Measurements from ENCODE around the gene ARHGAP26. TPM values are rescaled to one million over a fixed set of nuclear protein-coding genes. Genes with fewer than 3 reads are reported as not detected.

ARHGAP26 gene
- total and polyA plus RNA-seq, 9 donors: 1.9 to 47.1 (median 12.0) TPM

DNA sequence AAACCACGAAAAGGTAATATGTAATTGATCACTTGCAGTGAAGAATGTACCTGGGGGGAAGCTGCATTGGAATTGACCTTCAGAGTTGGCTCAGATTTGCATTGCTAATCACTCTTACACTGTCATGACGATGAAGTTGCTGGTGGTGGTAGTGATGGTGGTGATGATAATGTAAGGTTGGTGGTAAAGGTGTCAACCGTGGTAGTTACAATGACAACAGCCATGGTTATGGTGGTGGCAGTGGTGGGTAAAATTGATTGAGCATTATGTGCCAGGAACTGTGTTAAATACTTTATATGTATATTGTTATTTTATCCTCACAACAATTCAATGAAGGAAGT lies 350.9 kb downstream of the ARHGAP26 start:
- Histone ChIP-seq H3K4me3 (no peak overlapping the region), H3K27me3 (no peaks in the 10 kb centered on the region), H3K9me3 (no peaks in the 10 kb centered on the region), H3K4me1 (ENCODE audit: insufficient read depth) (no peaks in the 10 kb centered on the region), H3K36me3 (no peaks in the 10 kb centered on the region), H3K27ac (no peak overlapping the region)
- TF ChIP-seq, protein P1, sequence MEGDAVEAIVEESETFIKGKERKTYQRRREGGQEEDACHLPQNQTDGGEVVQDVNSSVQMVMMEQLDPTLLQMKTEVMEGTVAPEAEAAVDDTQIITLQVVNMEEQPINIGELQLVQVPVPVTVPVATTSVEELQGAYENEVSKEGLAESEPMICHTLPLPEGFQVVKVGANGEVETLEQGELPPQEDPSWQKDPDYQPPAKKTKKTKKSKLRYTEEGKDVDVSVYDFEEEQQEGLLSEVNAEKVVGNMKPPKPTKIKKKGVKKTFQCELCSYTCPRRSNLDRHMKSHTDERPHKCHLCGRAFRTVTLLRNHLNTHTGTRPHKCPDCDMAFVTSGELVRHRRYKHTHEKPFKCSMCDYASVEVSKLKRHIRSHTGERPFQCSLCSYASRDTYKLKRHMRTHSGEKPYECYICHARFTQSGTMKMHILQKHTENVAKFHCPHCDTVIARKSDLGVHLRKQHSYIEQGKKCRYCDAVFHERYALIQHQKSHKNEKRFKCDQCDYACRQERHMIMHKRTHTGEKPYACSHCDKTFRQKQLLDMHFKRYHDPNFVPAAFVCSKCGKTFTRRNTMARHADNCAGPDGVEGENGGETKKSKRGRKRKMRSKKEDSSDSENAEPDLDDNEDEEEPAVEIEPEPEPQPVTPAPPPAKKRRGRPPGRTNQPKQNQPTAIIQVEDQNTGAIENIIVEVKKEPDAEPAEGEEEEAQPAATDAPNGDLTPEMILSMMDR (IDR thresholded peaks at IDR 0.05): no peak
- TF ChIP-seq POLR2A (IDR thresholded peaks at IDR 0.05) (no peak), EP300 (IDR thresholded peaks at IDR 0.05) (no peak)
- 94 to 96% (median 94%) methylated on average over 3 of the region's 3 CpGs for WGBS, 3 donors
- intact Hi-C loops (cut with DNase I): no loop called here
- no peak for DNase-seq

- no peak for DNase-seq
- no peak for TF ChIP-seq EP300 (IDR thresholded peaks at IDR 0.05)
- TF ChIP-seq, protein P1 (IDR thresholded peaks at IDR 0.05): no peak
- no peak for TF ChIP-seq POLR2A (IDR thresholded peaks at IDR 0.05)
- intact Hi-C loops (cut with DNase I): no loop called here
- Histone ChIP-seq H3K27me3 (no peaks in the 10 kb centered on the region), H3K4me3 (no peak overlapping the region), H3K9me3 (no peaks in the 10 kb centered on the region), H3K27ac (no peak overlapping the region), H3K4me1 (ENCODE audit: insufficient read depth) (peaks cover 1% of the 10 kb centered on the region), H3K36me3 (no peaks in the 10 kb centered on the region)
- 92 to 98% (median 96%) methylated on average over 3 of the region's 3 CpGs for WGBS, 3 donors
Observed at GRCh38 chr5:143124593-143124992, 354.4 kb downstream of the ARHGAP26 start.

- H3K36me3 ChIP-seq: no peaks in the 10 kb centered on the region
- no peak overlapping the region for H3K4me3 ChIP-seq
- 74 to 90% (median 85%) methylated on average over 3 of the region's 3 CpGs for WGBS, 3 donors
Observed at GRCh38 chr5:143126174-143127019, 356.2 kb downstream of the ARHGAP26 start.

GRCh38 chr5:143128412-143129071 lies 358.4 kb downstream of the ARHGAP26 start:
- Histone ChIP-seq H3K4me3 (no peak overlapping the region), H3K4me1 (ENCODE audit: insufficient read depth) (peaks cover 6% of the 10 kb centered on the region), H3K27me3 (no peaks in the 10 kb centered on the region), H3K9me3 (no peaks in the 10 kb centered on the region), H3K36me3 (no peaks in the 10 kb centered on the region), H3K27ac (no peak overlapping the region)
- DNase-seq: no peak
- TF ChIP-seq, protein P1 (IDR thresholded peaks at IDR 0.05): no peak
- TF ChIP-seq EP300 (IDR thresholded peaks at IDR 0.05): no peak
- TF ChIP-seq POLR2A (IDR thresholded peaks at IDR 0.05): no peak
- 72 to 93% (median 88%) methylated on average over 7 of the region's 7 CpGs for WGBS, 3 donors
- intact Hi-C loops (cut with DNase I): no loop called here

More at GRCh38 chr5:143126174-143127019, 356.2 kb downstream of the ARHGAP26 start:
- no peak for TF ChIP-seq EP300 (IDR thresholded peaks at IDR 0.05)
- no peak for TF ChIP-seq POLR2A (IDR thresholded peaks at IDR 0.05)
- TF ChIP-seq, protein P1 (IDR thresholded peaks at IDR 0.05): no peak
- Histone ChIP-seq H3K27me3 (no peaks in the 10 kb centered on the region), H3K27ac (no peak overlapping the region), H3K4me1 (ENCODE audit: insufficient read depth) (peaks cover 4% of the 10 kb centered on the region), H3K9me3 (no peaks in the 10 kb centered on the region)
- intact Hi-C loops (cut with DNase I): no loop called here
- no peak for DNase-seq
